CMK (cell line): ENCODE measurements around the gene IGF2BP3.

Source experiments
- DNase-seq: peaks from one replicate; pipeline ENCODE4 v3.0.0-alpha.2; 2010; ENCODE audit warnings: low read depth

IGF2BP3 gene

DNA sequence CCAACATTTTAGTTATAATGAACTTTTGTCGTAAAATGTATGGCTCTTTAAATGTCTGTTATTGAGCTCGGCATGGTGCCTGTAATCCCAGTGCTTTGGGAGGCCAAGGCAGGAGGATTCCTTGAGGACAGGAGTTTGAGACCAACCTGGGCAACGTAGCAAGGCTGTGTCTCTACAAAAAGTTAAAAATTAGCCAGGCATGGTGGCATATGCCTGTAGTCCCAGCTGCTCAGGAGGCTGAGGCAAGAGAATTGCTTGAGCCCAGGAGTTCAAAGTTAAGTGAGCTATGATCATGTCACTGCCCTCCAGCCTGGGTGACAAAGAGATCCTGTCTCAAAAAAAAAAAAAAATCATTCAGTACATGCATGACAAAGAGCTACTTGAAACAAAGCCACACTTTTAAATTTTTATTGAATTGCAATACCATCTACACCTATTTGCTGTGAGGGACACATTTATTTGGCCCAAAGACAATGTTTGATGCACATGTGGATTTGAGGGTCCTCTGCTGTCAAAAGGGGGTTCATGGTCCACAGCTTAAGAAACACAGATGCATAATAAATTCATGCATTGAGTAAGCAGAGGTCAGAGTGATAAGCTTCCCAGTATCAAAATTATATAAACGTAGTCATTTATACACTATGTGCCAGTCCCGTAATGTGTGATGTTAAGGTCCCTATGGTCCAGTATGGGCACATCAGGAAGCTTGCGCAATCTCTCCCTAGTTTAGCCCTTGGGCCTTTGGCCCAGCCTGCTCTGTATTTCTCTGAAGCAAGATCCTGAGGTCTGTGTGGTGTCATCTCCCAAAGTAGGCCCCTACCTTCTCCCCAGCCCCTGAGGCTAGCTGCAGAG, 175.5 kb downstream of the IGF2BP3 start:
- no peak for DNase-seq

DNA sequence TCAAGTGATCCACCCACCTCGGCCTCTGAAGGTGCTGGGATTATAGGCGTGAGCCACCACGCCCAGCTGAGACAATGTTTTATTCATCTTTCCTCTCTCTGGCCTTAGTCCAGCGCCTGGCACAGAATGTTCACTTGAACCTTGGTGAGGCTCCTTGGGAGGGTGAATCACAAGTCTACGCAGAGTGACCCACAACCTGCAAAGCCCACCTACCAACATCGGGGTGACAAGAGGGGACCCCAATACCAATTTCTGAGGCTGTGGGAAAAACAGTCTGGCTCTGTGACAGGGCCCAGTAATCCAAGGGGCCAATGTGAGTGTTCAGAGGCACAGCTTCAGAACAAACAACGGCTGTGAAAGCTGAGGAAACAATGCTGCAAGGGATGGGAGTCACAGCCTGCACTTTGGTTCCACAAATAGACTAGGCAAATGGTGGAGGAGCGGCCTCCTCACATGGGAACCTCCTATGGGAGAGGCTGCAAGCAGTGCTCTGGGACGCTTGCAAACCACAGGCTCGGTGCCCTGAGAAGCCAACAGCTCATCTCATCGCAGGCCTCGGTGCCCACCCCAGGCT, 176.7 kb downstream of the IGF2BP3 start:
- DNase-seq: no peak

DNA sequence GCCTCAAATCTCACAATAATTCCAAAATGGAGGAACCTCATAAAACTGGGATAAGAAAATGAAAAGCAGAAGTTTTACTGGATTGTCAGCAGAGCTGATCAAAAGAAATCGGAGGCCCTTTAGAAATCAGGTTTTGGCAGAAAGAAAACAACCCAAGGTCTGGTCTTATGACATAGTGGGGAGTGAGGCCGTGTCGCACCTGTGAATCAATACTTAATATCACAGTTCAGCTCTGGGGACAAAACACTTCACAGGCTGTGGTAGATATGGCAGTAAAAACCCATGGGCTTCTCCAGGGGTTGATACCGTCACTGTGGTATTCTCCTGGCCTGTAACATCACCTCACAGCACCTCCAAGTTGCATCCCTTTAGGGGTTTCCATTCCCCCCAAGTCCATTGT, 177.7 kb downstream of the IGF2BP3 start:
- DNase-seq: no peak

DNA sequence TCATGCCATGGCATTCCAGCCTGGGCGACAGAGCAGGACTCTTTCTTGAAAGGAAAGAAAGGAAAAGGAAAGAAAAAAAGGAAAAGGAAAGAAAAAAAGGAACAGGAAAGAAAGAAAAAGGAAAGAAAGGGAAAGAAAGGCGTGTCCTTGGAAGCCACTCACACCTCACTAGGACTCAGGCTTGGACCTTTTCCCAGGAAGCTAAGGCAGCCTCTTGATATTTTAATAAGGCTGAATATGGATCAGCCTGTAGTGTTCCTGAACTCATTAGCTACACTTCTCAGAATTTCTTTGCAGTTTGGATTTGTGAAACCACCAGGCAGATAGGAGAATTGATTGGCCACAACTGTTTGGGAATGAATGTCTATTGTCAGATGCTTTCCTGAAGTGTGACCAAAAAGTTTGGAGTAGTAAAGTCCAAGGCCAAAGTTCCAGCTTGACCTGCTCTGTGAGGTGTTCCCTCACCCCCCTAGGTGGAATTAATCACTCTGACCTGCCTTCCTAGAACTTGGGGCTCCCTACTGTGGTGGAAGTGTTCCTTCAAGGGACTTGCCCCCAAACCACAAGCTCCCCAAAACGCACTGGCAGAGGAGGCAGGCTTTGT, 178.2 kb downstream of the IGF2BP3 start:
- DNase-seq: no peak

DNA sequence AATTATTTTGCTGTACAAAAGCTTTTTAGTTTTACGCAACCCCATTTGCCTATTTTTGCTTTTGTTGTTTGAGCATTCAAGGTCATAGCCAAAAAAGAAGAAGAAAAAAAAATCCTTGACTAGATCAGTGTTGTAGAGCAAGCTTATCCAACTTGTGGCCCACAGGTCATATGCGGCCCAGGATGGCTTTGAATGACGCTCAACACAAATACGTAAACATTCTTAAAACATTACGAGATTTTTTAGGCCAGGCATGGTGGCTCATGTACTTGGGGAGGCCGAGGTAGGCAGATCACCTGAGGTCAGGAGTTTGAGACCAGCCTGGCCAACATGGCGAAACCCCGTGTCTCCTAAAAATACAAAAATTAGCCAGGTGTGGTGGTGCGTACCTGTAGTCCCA, 179.3 kb downstream of the IGF2BP3 start:
- DNase-seq: no peak

DNA sequence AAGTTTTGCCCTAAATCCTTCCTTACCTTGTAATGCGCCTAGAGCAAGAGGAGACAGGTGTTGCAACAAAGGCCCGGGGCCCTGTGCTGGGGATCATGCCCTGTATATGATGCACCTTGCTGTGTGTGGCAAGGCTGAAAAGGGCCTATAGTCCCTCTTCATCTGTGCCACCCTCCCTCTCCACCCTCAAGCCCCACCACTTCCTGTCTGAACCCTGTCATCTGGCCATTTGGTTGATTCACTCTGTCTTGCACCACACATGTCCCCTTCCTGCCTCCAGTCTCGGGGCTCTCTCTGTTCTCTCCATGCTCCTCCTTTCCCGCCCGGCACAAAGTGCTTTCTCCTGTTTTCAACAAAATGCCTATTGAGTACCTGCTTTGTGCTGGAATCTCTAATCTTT, 182.7 kb downstream of the IGF2BP3 start:
- DNase-seq: no peak

DNA sequence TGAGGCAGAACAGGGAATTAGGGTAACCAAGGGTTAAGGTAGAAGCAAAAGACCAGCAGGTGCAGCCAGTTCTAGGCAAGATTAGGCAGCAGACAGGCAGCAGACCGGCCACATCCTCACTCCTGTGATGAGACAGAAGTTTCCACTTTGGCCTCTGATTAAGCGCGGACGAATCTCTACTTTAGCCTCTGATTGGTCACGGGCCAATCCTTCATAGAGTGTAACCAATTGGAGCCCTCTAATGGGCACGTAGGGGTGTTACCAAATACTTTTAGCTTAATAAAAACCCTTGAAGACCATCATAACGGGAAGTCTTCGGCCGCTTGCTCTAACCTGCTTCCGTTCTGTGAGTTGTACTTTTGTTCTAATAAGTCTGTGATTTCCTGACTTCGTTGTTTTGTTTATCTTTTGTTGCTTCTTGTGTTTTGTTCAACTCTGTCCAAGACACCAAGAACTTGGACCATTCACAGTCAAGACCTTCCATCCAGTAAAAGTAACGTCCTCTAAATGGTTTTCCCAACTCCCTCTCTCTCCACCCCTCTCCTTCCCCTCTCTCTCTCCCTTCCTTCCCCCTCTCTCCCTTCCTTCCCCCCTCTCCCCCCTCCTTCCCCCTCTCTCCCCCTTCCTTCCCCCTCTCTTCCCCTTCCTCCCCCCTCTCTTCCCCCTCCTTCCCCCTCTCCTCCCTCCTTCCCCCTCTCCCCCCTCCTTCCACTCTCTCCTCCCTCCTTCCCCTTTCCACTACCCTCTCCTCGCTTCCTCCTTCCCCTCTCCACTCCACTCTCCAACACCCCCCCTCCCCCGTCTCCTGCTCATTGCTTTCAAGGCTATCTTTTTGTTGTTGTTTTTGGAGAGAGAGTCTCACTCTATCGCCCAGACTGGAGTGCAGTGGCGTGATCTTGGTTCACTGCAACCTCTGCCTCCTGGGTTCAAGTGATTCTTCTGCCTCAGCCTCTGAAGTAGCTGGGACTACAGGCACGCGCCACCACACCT, 184.3 kb downstream of the IGF2BP3 start:
- peak; percentile 30 for DNase-seq

DNA sequence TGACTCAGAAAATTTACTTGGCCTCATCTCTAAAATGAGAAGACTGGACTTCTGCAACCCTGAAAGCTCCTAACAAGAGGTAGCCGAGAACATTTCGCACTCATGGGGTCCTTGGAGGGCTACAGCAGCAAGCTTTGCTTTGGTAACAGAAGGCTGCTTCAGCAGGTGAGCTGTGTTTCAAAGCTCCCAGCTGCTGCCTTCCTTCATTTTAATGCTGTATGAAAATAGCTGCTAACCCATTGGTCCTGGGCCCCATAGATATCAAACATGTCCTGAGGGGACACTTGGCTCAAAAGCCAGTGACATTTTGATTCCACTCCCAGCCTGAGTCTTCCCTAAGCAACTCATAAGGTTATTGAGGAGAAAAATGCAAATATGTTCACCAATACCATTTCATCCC, 185.4 kb downstream of the IGF2BP3 start:
- DNase-seq: no peak

DNA sequence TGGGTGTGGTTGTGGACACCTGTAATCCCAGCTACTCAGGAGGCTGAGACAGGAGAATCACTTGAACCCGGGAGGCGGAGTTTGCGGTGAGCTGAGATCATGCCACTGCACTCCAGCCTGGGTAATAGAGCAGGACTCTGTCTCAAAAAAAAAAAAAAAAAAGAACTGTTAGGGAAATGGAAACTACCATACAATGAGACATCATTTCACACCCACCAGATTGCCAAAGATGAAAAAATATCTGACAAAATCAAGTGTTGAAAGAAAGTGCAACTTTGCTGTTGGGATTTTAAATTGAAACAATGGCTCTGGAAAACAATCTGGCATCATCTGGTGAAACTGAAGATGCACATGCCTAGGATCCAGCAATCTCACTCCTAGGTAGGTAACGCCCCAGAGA, 187.2 kb downstream of the IGF2BP3 start:
- no peak for DNase-seq

DNA sequence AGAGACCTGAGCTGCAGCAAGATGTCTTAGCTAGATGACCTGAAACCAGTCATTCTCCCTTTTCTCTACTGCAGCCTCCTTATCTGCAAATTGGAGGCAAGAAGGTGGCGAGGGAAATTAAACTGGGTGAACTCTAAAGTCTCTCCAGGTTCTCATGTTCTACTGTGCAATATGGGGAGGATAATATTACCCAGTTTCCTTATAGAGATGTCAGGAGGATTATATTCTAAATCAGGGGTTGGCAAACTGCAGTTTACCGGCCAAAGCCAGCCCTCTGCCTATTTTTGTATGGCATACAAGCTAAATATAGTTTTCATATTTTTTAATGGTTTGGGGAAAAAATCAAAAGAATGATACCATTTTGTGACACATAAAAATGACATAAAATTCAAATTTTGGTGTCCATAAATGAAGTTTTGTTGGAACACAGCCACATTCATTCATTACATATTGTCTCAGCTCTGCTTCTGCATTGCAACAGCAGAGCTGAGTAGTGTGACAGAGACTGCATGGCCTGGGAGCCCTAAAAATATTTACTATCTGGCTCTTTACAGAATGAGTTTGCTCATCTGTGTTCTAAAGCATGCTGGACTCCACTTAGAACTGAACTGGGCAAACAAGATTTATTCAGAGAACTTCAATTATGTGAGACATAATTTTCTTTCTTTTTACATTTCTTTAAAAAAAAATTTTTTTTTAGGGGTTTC, 190.3 kb downstream of the IGF2BP3 start:
- no peak for DNase-seq

DNA sequence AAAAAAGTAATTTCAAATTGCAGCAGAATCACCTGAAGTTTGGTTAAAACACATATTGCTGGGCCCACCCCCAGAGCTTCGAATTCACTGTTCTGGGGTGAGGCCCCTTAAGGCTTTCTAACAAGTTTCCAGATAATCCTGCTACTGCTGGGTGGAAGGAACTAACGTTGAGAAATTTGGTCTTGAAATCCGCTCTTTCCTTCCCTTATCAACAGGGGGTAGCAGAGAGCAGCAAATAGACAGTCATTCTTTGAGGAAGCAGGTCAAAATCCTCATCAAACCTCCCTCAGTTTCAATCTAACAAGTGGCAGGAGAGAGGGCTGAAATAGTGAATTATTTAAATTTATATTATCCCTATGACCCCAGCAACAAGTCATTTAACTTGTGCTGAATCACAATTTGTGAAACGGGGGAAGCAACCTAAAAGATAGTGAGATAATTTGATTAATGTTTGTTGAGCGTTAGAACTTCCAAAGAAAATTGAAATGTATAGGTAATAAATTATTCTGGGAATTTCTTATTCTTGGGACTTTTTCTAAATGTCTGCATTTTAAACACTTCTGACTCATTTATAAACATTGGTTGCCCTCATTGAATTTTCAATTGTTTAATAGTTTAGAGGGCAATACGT, 192.8 kb downstream of the IGF2BP3 start:
- no peak for DNase-seq

DNA sequence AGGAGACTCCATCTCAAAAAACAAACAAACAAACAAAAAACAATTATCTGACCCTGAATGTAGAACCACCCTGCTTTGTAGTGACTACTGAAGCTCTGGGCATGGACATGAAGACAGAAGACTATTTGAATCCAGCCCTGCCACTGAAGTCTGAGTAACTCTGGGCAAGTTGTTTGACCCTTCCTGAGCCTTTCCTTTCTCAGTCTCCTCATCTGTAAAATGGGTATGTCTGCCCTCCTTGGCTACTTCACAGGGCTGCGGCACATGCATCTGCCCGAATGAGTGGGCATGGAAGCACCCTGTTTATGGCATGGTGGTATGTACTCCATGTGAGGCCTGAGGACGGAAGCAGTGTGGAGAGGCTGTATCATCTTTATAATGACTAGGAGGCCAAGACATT, 193.3 kb downstream of the IGF2BP3 start:
- DNase-seq: no peak

DNA sequence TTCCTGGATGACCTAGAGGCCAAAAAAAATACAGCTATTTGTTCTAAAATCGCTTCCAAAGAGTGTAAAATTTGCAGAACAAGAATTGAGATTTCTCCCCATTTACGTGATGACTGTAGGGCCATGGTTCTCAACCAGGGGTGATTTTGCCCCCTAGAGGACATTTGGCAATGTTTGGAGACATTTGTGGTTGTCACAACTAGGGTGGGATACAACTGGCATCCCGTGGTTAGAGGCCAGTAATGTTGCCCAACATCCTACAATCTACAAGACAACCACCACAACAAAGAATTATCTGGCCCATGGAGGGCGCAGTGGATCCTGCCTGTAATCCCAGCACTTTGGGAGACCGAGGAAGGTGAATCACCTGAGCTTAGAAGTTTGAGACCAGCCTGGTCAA, 193.9 kb downstream of the IGF2BP3 start:
- DNase-seq: no peak

DNA sequence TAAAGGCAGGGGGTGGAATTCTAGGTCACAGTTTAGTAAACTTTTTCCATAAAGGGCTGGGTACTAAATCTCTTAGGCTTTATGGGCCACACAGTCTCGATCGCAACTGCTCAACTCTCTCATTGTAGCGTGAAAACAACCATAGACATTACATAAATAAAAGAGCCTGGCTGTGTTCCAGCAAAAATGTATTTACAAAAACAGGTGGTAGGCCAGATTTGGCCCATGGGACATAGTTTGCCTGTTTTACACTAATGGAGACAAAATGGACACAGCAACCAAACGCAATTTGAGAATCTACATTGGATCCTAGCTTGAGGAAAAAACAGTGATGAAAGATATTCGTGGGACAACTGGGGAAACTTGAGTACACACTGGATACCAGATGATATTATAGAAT, 194.4 kb downstream of the IGF2BP3 start:
- DNase-seq: no peak

DNA sequence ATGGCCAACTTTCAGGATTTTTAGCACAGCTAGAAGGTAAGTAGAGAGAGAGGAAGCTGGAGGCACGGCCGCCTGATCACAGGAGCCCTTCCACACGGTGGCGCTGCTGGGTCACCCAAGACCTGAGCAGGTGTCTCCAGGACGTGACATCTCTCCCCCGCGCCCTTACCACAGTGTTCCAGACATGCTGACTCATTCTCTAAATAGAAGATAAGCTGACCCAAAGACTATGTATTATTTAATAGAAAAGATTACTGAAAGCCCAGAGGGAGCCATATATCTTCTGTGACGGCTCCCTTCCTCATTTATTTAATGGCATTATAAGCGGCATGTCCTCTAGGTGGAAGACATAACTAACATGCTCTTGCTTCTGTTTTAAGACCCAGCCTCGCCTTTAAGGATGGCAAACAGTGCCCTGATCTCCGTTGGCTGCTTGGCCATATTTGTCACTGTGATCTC, 197.1 kb downstream of the IGF2BP3 start:
- peak; percentile 84 for DNase-seq

DNA sequence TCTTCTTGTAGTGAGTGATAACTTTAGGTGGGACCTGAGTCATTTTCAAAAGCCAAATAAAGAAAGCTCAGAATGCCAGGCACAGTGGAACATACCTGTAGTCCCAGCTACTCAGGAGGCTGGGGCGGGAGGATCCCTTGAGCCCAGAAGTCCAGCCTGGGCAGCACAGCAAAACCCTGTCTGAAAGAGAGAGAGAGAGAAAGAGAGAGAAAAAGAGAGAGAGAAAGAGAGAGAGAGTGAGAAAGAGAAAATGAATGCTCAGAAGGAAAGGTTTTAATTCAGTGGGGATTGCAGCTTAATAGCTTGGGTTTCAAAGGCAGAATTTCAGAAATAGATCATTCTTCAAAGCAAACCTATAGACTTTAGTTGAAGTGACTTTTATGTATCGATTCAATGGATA, 198.0 kb downstream of the IGF2BP3 start:
- no peak for DNase-seq

DNA sequence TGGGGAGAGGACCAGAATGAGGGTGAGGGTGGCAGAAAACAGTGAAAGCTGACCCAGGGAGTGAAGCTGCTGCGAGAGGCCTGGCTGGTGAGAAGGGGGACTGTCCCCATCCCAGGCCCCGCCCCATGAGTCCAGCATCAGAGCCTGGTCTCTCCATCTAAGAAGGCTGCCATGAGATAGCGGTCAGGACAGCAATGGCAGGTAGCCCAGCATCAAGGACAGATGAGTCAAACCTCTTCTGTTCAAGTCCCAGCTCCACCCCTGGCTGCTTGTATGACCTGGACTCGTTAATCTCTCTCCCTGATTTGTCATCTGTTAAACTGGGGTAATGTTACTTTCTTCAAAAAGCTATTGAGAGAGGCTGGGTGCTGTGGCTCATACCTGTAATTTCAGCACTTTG, 201.5 kb downstream of the IGF2BP3 start:
- DNase-seq: no peak

DNA sequence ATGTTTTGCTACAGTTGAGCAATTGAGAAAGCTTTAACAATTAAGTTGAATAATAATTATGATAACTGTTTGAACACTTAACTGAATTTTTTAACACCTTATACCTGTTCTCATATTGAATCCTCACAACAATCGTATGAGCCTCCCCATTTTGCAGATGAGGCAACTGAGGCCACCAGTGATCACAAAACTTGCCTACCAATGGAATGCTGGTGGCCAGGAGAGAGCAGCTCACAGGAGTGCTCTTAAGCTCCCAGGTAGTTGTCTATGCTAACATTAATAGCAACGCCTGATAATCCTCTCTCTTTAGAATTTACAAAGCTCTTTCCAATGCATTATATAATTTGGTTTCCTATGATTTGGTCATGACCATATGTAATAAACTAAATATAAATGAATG, 202.1 kb downstream of the IGF2BP3 start:
- no peak for DNase-seq

DNA sequence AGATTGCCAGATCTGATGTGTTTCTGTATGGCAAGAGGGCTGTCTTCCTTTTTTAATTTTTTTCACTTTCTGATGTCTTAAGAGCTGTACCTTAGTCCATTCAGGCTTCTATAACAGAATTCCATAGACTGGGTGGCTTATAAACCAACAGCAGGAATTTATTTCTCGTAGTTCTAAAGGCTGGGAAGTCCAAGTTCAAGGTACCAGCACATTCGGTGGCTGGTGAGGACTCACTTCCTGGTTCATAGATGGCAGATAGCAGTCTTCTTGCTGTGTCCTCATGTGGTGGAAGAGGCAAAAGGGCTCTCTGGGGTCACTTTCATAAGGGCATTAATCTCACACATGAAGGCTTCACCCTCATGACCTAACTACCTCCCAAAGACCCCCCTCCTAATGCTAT, 202.9 kb downstream of the IGF2BP3 start:
- no peak for DNase-seq

DNA sequence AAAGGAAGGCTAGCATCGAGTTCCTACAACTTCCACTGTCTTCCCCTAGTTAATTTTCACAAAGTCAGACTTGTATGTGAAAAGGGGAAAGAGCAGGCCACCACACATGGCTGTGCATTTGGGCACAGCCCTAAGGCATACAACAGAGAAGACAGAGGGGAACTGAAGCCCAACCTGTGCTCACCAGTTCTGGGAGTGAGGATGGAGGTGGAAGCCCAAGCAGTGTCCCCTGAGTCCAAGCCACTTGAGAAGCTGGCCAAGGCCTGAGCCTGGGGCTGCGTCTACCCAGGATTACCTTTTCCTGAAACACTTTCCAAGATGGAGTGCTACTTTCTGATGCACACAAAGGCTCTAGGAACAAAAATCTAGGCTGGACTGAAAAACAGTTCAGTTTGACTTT, 203.4 kb downstream of the IGF2BP3 start:
- DNase-seq: no peak

DNA sequence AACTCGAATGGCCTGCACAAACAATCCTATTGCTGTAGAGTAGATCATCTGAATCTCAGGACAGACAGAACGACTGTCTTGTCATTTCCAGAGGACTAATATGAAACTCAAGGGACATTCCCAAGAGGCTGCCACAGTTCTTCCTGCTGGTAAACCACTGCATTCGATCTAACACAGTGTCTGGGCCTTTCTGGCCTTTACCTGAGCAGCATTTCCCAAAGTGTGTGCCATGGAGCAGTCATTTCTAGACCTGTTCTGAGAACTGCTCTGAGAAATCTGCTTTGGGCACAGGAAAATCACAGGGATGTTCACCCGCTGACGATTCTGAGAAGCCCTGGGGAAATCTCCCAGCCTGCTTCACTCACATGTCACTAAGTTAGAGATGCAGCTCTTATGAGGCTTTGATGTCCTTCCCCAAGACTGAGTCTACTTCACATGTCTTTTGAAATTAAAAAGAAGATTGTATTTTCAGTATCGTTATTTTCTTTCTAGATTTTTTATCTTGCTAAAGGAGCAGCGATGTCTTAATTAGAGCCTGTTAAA, 205.3 kb downstream of the IGF2BP3 start:
- no peak for DNase-seq
